Activated naive CD4-positive, alpha-beta T cell treated with Interleukin-2 at 50 U/mL for 16 hours (primary cell): ENCODE data around the gene EXOC2.
"Not testable (repeated sequence)": the region's sequence is repeated elsewhere in the genome, so short reads cannot be mapped to it uniquely, and the experiment has no call there.

Experiments used
- DNase-seq: peaks from one replicate; pipeline ENCODE4 v3.0.0-alpha.2; 2020

Gene EXOC2

GRCh38 chr6:633611-634010, 59.3 kb downstream of the EXOC2 start:
- no peak for DNase-seq

DNA sequence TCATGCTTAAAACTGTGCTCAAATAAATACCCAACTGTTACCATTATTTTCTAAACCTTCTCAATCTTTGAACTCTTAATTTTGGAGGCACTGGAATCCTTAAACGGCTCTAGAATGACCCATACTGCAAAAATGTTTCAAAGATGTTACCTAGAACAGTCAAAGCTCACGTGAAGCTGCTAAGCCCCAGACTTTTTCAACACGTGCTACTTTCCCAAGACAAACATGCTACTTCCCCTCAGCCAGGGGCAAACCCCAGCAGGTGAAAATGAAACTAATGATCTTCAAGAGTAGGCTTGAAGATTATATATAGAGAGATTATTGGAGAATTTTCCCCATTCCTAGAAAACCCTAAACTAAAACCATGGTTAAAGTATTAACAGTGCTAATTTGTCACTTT, 64.2 kb downstream of the EXOC2 start:
- no peak for DNase-seq

DNA sequence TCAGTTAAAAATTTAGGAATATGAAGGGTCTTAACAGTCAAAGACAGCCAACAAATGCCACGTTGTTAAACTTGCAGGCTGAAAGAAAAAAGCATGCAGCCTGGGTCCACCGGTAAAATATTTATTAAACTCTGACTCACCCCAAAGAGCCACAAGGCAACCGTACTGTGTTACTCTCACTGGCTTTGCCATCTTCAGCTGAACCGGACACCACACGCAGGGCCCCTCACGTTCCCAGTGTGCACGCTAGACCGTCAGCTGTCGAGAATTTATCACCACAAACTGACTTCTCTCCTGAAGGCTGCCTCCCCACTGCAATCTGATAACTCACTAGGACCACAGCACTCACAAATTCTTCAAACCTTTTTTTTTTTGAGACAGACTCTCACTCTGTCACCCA, 66.7 kb downstream of the EXOC2 start:
- DNase-seq: no peak

DNA sequence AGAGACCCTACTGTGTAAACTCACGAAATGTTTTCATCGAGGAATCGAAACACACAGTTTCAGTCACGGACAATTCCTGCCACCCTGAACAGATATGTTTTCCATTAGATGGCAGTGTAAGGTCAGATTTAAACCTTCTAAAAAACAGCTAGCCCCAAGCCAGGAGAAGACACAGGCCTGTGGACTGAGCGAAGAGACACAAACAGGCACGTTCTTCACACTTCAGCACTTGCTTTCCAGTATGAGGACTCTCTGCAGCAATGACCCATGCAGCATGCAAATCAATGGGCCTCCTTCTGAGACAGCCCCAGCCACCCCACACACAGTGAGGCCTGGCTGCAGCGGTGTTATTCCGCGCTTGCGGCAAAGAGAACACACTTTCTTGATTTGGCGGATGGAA, 68.0 kb downstream of the EXOC2 start:
- DNase-seq: no peak

- DNase-seq: no peak
Measured at GRCh38 chr6:622462-622861, 70.5 kb downstream of the EXOC2 start.

- no peak for DNase-seq
Measured at GRCh38 chr6:621931-622330, 71.0 kb downstream of the EXOC2 start.

- DNase-seq: no peak
Measured at GRCh38 chr6:620950-621349, 72.0 kb downstream of the EXOC2 start.

GRCh38 chr6:620166-620565, 72.8 kb downstream of the EXOC2 start:
- DNase-seq: no peak

- DNase-seq: peak; percentile 17
Measured at GRCh38 chr6:617456-618100, 75.4 kb downstream of the EXOC2 start.

GRCh38 chr6:613981-614380, 79.0 kb downstream of the EXOC2 start:
- no peak for DNase-seq

- no peak for DNase-seq
Measured at GRCh38 chr6:611928-612327, 81.0 kb downstream of the EXOC2 start.

DNA sequence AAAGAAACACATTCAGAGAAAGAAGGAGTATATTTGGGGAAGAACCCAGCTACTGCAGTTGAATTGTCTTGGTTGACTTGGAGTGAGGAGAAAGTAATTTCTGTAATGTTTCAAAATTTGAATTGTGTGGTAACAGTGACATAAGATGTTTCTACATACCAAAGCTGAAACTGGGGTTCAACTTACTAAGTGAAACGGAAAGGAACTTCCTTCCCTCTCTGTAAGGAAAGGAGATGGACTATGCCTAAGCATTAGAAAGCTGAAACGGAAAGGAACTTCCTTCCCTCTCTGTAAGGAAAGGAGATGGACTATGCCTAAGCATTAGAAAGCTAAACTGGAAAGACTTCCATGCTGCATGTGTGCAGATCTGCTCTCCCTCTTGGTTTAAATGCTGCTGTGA, 82.1 kb downstream of the EXOC2 start:
- no peak for DNase-seq

DNA sequence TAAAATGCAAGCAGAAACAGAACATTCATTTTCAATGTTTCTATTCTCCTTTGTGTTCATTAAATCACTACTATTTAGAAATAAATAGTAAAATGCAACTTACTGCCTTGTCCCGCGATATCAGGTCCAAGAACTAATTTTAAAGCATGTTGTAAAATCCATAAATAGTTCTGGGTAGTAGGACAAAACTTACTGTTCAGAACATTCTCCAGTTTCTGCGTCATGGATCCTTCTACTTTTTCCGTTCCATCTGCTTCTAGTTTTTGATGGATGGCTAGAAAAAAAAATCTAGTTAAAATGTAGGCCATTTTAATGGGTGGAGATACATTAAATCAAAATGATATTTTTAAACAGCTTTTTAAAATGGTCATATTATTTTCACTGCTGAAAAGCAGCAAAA, 83.0 kb downstream of the EXOC2 start:
- no peak for DNase-seq

DNA sequence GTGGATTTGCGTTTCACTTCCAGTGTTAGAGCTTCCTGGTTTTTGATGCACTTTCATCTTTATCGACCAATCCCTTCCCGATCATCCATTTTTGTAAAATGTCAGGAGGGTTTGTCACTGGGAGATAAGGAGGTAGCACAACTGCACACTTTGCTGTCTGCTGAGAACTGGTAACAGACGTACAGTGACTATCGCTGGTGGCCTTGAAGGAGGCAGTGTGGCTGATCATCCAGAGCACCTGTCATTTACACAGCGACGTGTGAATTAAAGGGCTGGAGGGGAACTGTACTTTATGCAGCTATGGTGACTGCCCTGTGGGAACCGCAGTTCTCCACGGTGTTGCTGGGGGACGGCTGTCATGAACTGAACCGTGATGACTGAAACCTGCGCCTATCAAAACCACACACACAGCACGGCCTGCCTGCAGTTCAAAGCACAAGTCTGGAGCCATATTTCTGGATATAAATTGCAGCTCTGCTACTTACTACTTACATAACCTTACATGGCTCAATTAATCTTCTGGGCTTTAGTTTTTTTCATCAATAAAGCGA, 86.0 kb downstream of the EXOC2 start:
- no peak for DNase-seq

DNA sequence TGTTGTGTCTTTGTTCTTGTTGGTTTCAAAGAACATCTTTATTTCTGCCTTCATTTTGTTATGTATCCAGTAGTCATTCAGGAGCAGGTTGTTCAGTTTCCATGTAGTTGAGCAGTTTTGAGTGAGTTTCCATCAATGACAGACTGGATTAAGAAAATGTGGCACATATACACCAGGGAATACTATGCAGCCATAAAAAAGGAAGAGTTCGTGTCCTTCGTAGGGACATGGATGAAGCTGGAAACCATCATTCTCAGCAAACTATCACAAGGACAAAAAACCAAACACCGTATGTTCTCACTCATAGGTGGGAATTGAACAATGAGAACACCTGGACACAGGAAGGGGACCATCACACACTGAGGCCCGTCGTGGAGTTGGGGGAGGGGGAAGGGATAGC, 87.0 kb downstream of the EXOC2 start:
- not testable (repeated sequence) for DNase-seq

- no peak for DNase-seq
Measured at GRCh38 chr6:604579-604978, 88.4 kb downstream of the EXOC2 start.

DNA sequence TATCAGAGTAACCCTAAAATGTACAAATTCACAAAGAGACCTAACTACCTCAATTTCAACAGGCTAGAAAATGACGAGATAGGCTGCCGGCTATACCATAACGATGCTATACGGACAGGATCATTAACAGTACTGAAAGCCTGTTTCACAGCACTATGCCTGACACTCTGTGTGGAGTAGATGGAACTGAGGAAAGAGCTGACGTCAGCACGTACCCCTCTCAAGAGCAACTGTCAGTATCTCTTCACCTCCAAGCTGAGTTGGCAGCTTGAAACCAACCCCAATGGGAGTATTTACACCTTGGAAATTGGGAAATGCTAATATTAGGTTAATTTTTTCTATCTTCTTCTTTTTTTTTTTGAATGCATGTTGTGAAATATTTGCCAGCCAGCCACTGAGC, 89.7 kb downstream of the EXOC2 start:
- no peak for DNase-seq

GRCh38 chr6:599576-600448, 93.1 kb downstream of the EXOC2 start:
- DNase-seq: no peak

- DNase-seq: no peak
Measured at GRCh38 chr6:593907-594212, 99.1 kb downstream of the EXOC2 start.

GRCh38 chr6:593139-593906, 99.6 kb downstream of the EXOC2 start:
- DNase-seq: peak; percentile 63

- no peak for DNase-seq
Measured at GRCh38 chr6:589090-589489, 103.8 kb downstream of the EXOC2 start.

GRCh38 chr6:586553-586952, 106.4 kb downstream of the EXOC2 start:
- DNase-seq: no peak

GRCh38 chr6:583635-584034, 109.3 kb downstream of the EXOC2 start:
- no peak for DNase-seq

- no peak for DNase-seq
Measured at GRCh38 chr6:583116-583515, 109.8 kb downstream of the EXOC2 start.
